Stomach (tissue), 19 donors: ENCODE data around the gene SLC22A15. TPM values are rescaled to one million over a fixed set of nuclear protein-coding genes. Genes with fewer than 3 reads are reported as not detected.

Experiments used
- DNase-seq, 2 donors: peaks; one replicate each; pipeline versions ENCODE4 v3.0.0 to v3.0.0-alpha.2; 2013 to 2019
- H3K27ac ChIP-seq, 5 donors: fragments of 200-600 bp in 4 of 5; sonication (generic) in 4 of 5; one replicate each; pipeline ENCODE4 v1.5.1; 2013 to 2019; ENCODE audit warnings: mild to moderate bottlenecking in 1 of 5, moderate library complexity in 1 of 5
- H3K27me3 ChIP-seq, 3 donors: fragments of 200-600 bp; sonication (generic); one replicate each; pipeline ENCODE4 v1.5.1; 2017 to 2019; ENCODE audit warnings: mixed run types in 1 of 3
- H3K36me3 ChIP-seq, 4 donors: fragments of 200-600 bp; sonication (generic); 1 replicate in 3 of 4; 2 replicates in 1 of 4; pipeline ENCODE4 v1.5.1; 2016 to 2019
- H3K4me1 ChIP-seq, 4 donors: fragments of 200-600 bp; sonication (generic); one replicate each; pipeline ENCODE4 v1.5.1; 2016 to 2019
- H3K4me3 ChIP-seq, 4 donors: fragments of 200-600 bp; sonication (generic) in 3 of 4; one replicate each; pipeline ENCODE4 v1.5.1; 2016 to 2019; ENCODE audit warnings: mild to moderate bottlenecking in 1 of 4
- H3K9me3 ChIP-seq, 4 donors: fragments of 200-600 bp; sonication (generic); one replicate each; pipeline ENCODE4 v1.5.1; 2016 to 2019
- EP300 ChIP-seq: sonication (generic); formaldehyde crosslinking; IDR thresholded peaks from one replicate; pipeline ENCODE4 v1.6.1; 2017; ENCODE audit warnings: antibody characterized with exemption
- POLR2A ChIP-seq, 4 donors: fragments of 450-650 bp; IDR thresholded peaks; one replicate each; pipeline ENCODE4 v1.6.1; 2016; ENCODE audit warnings: antibody characterized with exemption in 4 of 4, control low read depth in 2 of 4, mild to moderate bottlenecking in 1 of 4, moderate library complexity in 1 of 4
- POLR2AphosphoS5 ChIP-seq, 3 donors: sonication (generic); formaldehyde crosslinking; IDR thresholded peaks; one replicate each; pipeline ENCODE4 v1.6.1; 2016; ENCODE audit warnings: antibody characterized with exemption in 3 of 3
- WGBS, 5 donors: extraction: QIAGEN DNeasy Blood & Tissue Kit in 3 of 5; methylation state at CpG; one replicate each; pipeline versions ENCODE4 v1.1.5 to v1.1.7; 2013 to 2018; 5-methylcytosine and 5-hydroxymethylcytosine counted together
- intact Hi-C: fragments of 100-400 bp; cut with DNase I; formaldehyde crosslinking; loops from one replicate; pipeline ENCODE4 v1.15.1; 2023; ENCODE audit warnings: low total_unique reads
- long read RNA-seq, 10 donors: transcript quantifications; one replicate each; lab custom pipeline, GENCODE V29; 2026
- polyA plus RNA-seq, 3 donors: library from polyadenylated mRNA; stranded (reverse); fragments of 200-250 nt; gene quantifications; one replicate each; pipeline ENCODE4 v1.2.3, GENCODE V29; 2013
- total RNA-seq, 5 donors: library from RNA; depleted of rRNA; stranded (reverse); fragments of >200 nt; gene quantifications; one replicate each; pipeline versions ENCODE4 v1.1.0 to v1.2.3, GENCODE V29; 2014 to 2016
- TF ChIP-seq, protein P1 (sequence below), 7 experiments: fragments of 450-650 bp in 4 of 7; fragments of 200-600 bp in 3 of 7; sonication (generic) in 3 of 7; IDR thresholded peaks; one replicate each; pipeline ENCODE4 v1.5.1; 2016 to 2019; ENCODE audit warnings: antibody characterized with exemption in 7 of 7, control low read depth in 2 of 7, mild to moderate bottlenecking in 1 of 7
- donor health status: healthy with polysubstance abuse.
- donor health status: Bipolar disorder and iron deficiency.
- donor health status: healthy.

Gene SLC22A15
- total RNA-seq (1 to 10 TPM in 4 of 5 donors, under 1 TPM in 1; 0.29 to 9.8 (median 5.8) TPM), polyA plus RNA-seq (1 to 10 TPM; 1.9 to 3.7 (median 2.9) TPM)
- long read RNA-seq, donor 1 = 0 reads
- long read RNA-seq, donor 2 = 0 reads
- long read RNA-seq, donor 3 = 0 reads
- long read RNA-seq, donor 4 = 0 reads
- long read RNA-seq, donor 5 = 0 reads
- long read RNA-seq, donor 6 = 0 reads
- long read RNA-seq, donor 7 = 0 reads
- long read RNA-seq, donor 8 = 0 reads
- long read RNA-seq, donor 9, partial matches to known transcripts = 0 of 1 reads
- long read RNA-seq, donor 9, other reads (novel, unspliced or antisense) = 0 of 1 reads
- long read RNA-seq, donor 10 = 0 reads

DNA sequence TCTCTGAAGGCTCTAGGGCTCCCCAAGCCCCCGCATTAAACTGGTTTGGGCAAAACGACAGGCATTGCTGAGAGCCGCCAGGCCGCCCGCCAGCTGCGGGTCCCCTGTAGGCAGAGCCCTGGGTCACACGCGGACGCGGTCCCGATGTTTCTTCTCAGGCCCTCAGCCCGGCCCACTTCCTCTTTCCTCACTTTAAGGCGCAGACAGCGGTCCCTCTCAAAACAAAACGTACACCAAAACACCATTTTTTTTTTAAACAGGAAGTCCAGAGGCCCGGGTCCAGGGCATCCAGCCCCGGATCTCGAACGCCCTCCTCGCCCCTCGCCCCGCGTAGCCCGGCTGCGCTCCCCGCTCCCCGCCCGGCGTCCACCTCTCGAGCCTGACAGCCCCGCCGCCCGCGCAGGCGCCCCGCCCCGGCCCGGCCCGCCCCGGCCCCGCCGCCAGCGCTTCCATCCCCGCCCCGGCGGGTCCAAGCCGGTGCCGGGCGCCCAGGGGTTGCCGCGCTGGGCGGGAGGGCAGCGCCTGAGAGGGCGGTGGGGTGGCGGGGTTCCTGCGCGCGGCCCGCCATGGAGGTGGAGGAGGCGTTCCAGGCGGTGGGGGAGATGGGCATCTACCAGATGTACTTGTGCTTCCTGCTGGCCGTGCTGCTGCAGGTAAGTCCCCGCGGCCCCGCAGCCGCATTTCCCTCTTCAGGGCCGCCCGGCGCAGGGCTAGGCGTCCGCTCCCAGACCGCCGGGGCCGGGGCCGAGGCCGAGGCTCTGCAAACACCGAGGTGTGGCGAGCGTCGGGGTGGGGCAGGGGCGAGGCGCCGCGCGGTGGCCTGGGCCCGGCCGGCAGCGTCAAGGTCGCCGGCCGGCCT, at the start of gene SLC22A15:
TSS of gene SLC22A15 (plus strand) at position 452 of the 859 bp plus-strand sequence. CDS start at position 567, 115 bp downstream.
- no peaks in the 10 kb centered on the region for H3K9me3 ChIP-seq
- H3K4me3 ChIP-seq = peak within 1 kb of the TSS; percentile 64 to 71 (median 67)
- WGBS, 5 donors = 0 to 1% (median 1%) methylated on average over 26 to 91 of the region's 91 CpGs
- no peak for TF ChIP-seq POLR2A (IDR thresholded peaks at IDR 0.05)
- TF ChIP-seq POLR2AphosphoS5 (IDR thresholded peaks at IDR 0.05) = peak in 1 of 3 donors; percentile 3
- intact Hi-C loops = no loop called here
- no peaks in the 10 kb centered on the region for H3K36me3 ChIP-seq
- H3K27ac ChIP-seq = peak within 1 kb of the TSS; percentile 77 to 94 (median 87)
- no peaks in the 10 kb centered on the region for H3K27me3 ChIP-seq
- H3K4me1 ChIP-seq = peaks cover 0 to 25% (median 16%) of the 10 kb centered on the region in 4 donors
- DNase-seq = peak; percentile 69 to 85

GRCh38 chr1:115927971-115928370, 48.3 kb upstream of the SLC22A15 start:
- intact Hi-C loops = no loop called here
- Histone ChIP-seq H3K4me3 (no peak overlapping the region), H3K9me3 (no peaks in the 10 kb centered on the region), H3K27ac (no peak overlapping the region), H3K27me3 (no peaks in the 10 kb centered on the region), H3K36me3 (no peaks in the 10 kb centered on the region), H3K4me1 (peaks cover 0 to 13% (median 0%) of the 10 kb centered on the region in 4 donors)
- no peak for DNase-seq
- TF ChIP-seq, protein P1, sequence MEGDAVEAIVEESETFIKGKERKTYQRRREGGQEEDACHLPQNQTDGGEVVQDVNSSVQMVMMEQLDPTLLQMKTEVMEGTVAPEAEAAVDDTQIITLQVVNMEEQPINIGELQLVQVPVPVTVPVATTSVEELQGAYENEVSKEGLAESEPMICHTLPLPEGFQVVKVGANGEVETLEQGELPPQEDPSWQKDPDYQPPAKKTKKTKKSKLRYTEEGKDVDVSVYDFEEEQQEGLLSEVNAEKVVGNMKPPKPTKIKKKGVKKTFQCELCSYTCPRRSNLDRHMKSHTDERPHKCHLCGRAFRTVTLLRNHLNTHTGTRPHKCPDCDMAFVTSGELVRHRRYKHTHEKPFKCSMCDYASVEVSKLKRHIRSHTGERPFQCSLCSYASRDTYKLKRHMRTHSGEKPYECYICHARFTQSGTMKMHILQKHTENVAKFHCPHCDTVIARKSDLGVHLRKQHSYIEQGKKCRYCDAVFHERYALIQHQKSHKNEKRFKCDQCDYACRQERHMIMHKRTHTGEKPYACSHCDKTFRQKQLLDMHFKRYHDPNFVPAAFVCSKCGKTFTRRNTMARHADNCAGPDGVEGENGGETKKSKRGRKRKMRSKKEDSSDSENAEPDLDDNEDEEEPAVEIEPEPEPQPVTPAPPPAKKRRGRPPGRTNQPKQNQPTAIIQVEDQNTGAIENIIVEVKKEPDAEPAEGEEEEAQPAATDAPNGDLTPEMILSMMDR (IDR thresholded peaks at IDR 0.05) = no peak
- TF ChIP-seq POLR2AphosphoS5 (IDR thresholded peaks at IDR 0.05) (no peak), POLR2A (IDR thresholded peaks at IDR 0.05) (no peak)
- 75 to 96% (median 93%) methylated on average over 4 of the region's 4 CpGs for WGBS, 5 donors

DNA sequence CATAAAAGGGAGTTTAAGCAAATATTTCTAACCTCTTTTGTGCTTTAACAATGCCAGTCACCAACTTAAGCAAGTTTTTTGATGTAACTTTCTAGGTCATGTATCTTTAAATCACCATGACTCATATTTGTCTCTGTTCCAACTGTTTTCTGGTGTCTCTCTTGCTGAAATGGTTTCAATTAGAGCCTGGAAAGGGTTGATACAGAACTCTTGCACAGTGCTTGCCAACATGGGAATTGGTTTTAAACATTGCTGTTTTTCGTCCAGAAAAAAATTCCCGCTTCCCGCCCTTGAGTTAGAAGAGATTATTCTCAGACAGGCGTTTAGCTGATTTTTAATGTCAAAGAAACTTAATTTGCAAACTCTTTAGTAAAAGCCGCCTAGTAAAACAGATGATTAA, 46.4 kb upstream of the SLC22A15 start:
- Histone ChIP-seq H3K9me3 (no peaks in the 10 kb centered on the region), H3K27me3 (no peaks in the 10 kb centered on the region), H3K36me3 (no peaks in the 10 kb centered on the region), H3K27ac (no peak overlapping the region), H3K4me1 (peaks cover 0 to 6% (median 0%) of the 10 kb centered on the region in 4 donors), H3K4me3 (no peak overlapping the region)
- DNase-seq = peak in 1 of 2 donors; percentile 36
- 54 to 75% (median 61%) methylated on average over 5 of the region's 5 CpGs for WGBS, 5 donors
- TF ChIP-seq EP300 = no peak
- TF ChIP-seq, protein P1 (IDR thresholded peaks at IDR 0.05) = no peak
- TF ChIP-seq POLR2A (IDR thresholded peaks at IDR 0.05) = no peak
- no peak for TF ChIP-seq POLR2AphosphoS5 (IDR thresholded peaks at IDR 0.05)
- intact Hi-C loops = no loop called here

- intact Hi-C loops = no loop called here
- no peaks in the 10 kb centered on the region for H3K36me3 ChIP-seq
- H3K27me3 ChIP-seq = no peaks in the 10 kb centered on the region
- H3K27ac ChIP-seq = no peak overlapping the region
- no peak for DNase-seq
- no peaks in the 10 kb centered on the region for H3K9me3 ChIP-seq
- H3K4me3 ChIP-seq = no peak overlapping the region
- 67 to 75% (median 73%) methylated on average over 3 of the region's 3 CpGs for WGBS, 5 donors
- TF ChIP-seq EP300 (no peak), POLR2AphosphoS5 (IDR thresholded peaks at IDR 0.05) (no peak), POLR2A (IDR thresholded peaks at IDR 0.05) (no peak)
- TF ChIP-seq, protein P1 (IDR thresholded peaks at IDR 0.05) = no peak
- H3K4me1 ChIP-seq = peaks cover 0 to 6% (median 0%) of the 10 kb centered on the region in 4 donors
These were observed 42.7 kb upstream of the SLC22A15 start for GRCh38 chr1:115933625-115934024.
